ENCODE results near the gene KCNQ1.

KCNQ1 gene

GRCh38 chr11:2689651-2690575 lies 245.1 kb downstream of the KCNQ1 start:
- H3K36me3 ChIP-seq (ENCODE audit: control insufficient read depth, insufficient read depth, low read length): peaks cover 2% of the 10 kb centered on the region
- no peak overlapping the region for H3K4me3 ChIP-seq (replicated peaks; ENCODE audit: low read depth, low read length)
- no peak for TF ChIP-seq CTCF (IDR thresholded peaks at IDR 0.05; ENCODE audit: insufficient read depth, low read length, poor library complexity, severe bottlenecking)
- DNase-seq (ENCODE audit: extremely low read depth, insufficient read length): no peak
- no peaks in the 10 kb centered on the region; the same call in 1 of the 2 replicates for H3K27me3 ChIP-seq (replicated peaks; ENCODE audit: control insufficient read depth, insufficient read depth, low read length)

DNA sequence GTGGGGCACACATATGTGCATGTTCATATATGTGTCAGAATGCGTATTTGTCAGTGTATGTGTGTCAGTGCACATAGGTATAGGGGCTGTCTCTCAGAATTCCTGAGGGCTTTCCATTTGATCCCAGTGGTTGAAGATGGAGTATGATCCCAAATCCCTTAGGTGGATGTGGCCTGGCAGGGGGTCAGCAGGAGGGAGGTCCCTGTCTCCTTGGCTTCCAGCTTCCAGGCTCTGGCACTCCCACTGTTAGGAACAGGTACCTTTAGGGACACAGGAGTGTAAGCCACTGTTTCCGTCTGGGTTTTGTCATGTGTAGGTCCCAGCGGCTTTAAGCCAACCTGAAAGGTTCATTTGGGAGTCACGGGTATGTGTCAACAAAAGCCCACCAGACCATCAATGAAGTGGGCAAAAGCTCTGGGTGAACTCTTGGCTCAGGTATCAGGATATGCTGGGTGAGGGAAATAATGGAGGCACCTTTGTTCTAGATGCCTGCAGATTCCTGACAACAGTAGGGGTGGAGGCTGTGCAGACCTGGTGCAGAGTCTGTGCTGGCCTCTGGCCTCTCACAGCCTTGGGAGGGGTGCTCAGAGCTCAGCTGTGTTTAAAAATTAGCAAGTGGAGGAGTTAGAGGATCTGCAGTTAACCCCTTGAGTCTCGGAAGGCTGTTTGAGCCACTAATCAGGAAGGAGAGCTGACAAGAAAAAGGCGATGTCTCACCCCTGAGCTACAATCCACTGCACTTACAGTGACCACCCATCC lies 246.0 kb downstream of the KCNQ1 start:
- DNase-seq (ENCODE audit: extremely low read depth, insufficient read length): no peak
- TF ChIP-seq CTCF (IDR thresholded peaks at IDR 0.05; ENCODE audit: insufficient read depth, low read length, poor library complexity, severe bottlenecking): no peak
- Histone ChIP-seq H3K27me3 (replicated peaks; ENCODE audit: control insufficient read depth, insufficient read depth, low read length) (no peaks in the 10 kb centered on the region; the same call in 1 of the 2 replicates), H3K4me3 (replicated peaks; ENCODE audit: low read depth, low read length) (no peak overlapping the region), H3K36me3 (ENCODE audit: control insufficient read depth, insufficient read depth, low read length) (peaks cover 2% of the 10 kb centered on the region)

- H3K4me3 ChIP-seq (replicated peaks; ENCODE audit: low read depth, low read length): no peak overlapping the region
- no peak for TF ChIP-seq CTCF (IDR thresholded peaks at IDR 0.05; ENCODE audit: insufficient read depth, low read length, poor library complexity, severe bottlenecking)
- no peaks in the 10 kb centered on the region; the same call in 1 of the 2 replicates for H3K27me3 ChIP-seq (replicated peaks; ENCODE audit: control insufficient read depth, insufficient read depth, low read length)
- peaks cover 2% of the 10 kb centered on the region for H3K36me3 ChIP-seq (ENCODE audit: control insufficient read depth, insufficient read depth, low read length)
- DNase-seq (ENCODE audit: extremely low read depth, insufficient read length): no peak
Measured at GRCh38 chr11:2691355-2691761, 246.6 kb downstream of the KCNQ1 start.

- Histone ChIP-seq H3K27me3 (replicated peaks; ENCODE audit: control insufficient read depth, insufficient read depth, low read length) (no peaks in the 10 kb centered on the region; the same call in 1 of the 2 replicates), H3K36me3 (ENCODE audit: control insufficient read depth, insufficient read depth, low read length) (peaks cover 2% of the 10 kb centered on the region), H3K4me3 (replicated peaks; ENCODE audit: low read depth, low read length) (no peak overlapping the region)
- TF ChIP-seq CTCF (IDR thresholded peaks at IDR 0.05; ENCODE audit: insufficient read depth, low read length, poor library complexity, severe bottlenecking): peak; percentile 45
- no peak for DNase-seq (ENCODE audit: extremely low read depth, insufficient read length)
Measured at GRCh38 chr11:2691991-2692875, 247.4 kb downstream of the KCNQ1 start.

Measured in GM06990 (cell line).